ENCODE measurements around the gene SH2D4B. TPM values are rescaled to one million over a fixed set of nuclear protein-coding genes. Genes with fewer than 3 reads are reported as not detected.
"Not testable (repeated sequence)": the region's sequence is repeated elsewhere in the genome, so short reads cannot be mapped to it uniquely, and the experiment has no call there.

The SH2D4B gene
- total RNA-seq, 1 experiment from 2014 or later, result 0.07 TPM

GRCh38 chr10:80526742-80527141 is 11.0 kb upstream of the SH2D4B start:
- H3K9ac ChIP-seq (ENCODE audit: low read length), result no peak overlapping the region
- H3K27ac ChIP-seq (ENCODE audit: low read length), result no peak overlapping the region
- H3K4me2 ChIP-seq (ENCODE audit: low read depth, low read length, poor library complexity, severe bottlenecking), result no peak overlapping the region
- no peaks in the 10 kb centered on the region for H4K20me1 ChIP-seq (ENCODE audit: insufficient read depth, low read depth, low read length)
- H3K9me2 ChIP-seq (replicated peaks; ENCODE audit: insufficient read depth, low read length), result no peaks in the 10 kb centered on the region
- no peaks in the 10 kb centered on the region for H3K9me3 ChIP-seq (ENCODE audit: low read length)
- H3K79me2 ChIP-seq (ENCODE audit: low read length), result no peaks in the 10 kb centered on the region
- H3K4me3 ChIP-seq (ENCODE audit: low read length), result no peak overlapping the region
- no peaks in the 10 kb centered on the region for H3K4me1 ChIP-seq (ENCODE audit: low read length)
- no peaks in the 10 kb centered on the region for H3K27me3 ChIP-seq (ENCODE audit: low read length)
- no peak for DNase-seq
- H3K36me3 ChIP-seq (ENCODE audit: insufficient read depth, low read length), result no peaks in the 10 kb centered on the region
- no peak overlapping the region for H2AFZ ChIP-seq (ENCODE audit: low read length)

DNA sequence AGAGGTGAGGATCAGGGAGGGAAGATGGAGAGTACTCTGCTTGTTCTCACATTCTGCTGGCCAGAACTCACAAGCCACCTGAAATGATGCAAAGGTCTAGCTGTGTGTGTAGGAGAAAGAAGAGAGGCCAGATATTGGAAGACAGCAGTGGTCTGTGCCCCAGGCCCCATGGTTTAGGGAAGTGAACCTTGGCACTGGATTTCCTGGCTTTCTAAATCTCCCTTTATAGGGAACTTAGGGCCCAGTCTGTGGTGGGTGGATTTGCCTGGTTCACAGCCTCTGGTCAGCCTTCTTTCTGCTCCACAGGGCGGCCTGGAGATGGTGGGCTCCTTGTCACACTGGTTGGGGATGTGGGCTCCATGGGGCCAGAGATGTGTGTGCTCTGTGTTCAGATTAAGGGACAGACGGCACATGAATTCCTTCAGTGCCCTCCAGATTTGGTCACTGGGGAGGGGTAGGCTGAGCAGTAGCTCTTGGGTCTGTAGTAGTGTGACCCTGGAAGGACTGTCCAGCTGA is 9.5 kb upstream of the SH2D4B start:
- Histone ChIP-seq H2AFZ (ENCODE audit: low read length) (no peak overlapping the region), H3K9me3 (ENCODE audit: low read length) (no peaks in the 10 kb centered on the region), H3K4me1 (ENCODE audit: low read length) (no peaks in the 10 kb centered on the region), H3K9ac (ENCODE audit: low read length) (no peak overlapping the region), H3K36me3 (ENCODE audit: insufficient read depth, low read length) (no peaks in the 10 kb centered on the region), H3K4me2 (ENCODE audit: low read depth, low read length, poor library complexity, severe bottlenecking) (no peak overlapping the region), H3K4me3 (ENCODE audit: low read length) (no peak overlapping the region), H3K9me2 (replicated peaks; ENCODE audit: insufficient read depth, low read length) (no peaks in the 10 kb centered on the region), H3K27me3 (ENCODE audit: low read length) (no peaks in the 10 kb centered on the region), H3K79me2 (ENCODE audit: low read length) (no peaks in the 10 kb centered on the region), H4K20me1 (ENCODE audit: insufficient read depth, low read depth, low read length) (no peaks in the 10 kb centered on the region), H3K27ac (ENCODE audit: low read length) (no peak overlapping the region)
- DNase-seq, result no peak

DNA sequence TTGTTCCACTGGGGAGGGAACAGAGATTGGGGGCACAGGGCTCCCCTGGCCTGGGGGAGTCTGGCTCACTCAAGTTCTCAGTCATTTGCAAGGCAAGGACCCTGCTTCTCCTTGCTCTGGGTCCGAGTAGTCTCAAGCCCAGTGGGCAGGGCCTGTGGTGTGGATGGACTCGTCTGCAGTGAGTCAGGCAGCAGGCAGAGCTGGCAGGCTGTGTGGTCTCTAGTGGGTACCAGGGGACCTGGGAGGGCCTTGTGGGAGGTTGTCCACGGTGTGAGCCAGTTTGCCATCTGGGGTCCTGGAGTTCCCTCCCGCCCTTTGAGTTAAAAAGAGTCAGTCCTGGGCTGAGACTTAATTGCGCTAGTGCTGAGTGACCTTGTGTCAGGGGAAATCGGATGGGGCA is 8.8 kb upstream of the SH2D4B start:
- Histone ChIP-seq H3K9ac (ENCODE audit: low read length) (no peak overlapping the region), H3K9me3 (ENCODE audit: low read length) (no peaks in the 10 kb centered on the region), H3K4me3 (ENCODE audit: low read length) (no peak overlapping the region), H4K20me1 (ENCODE audit: insufficient read depth, low read depth, low read length) (no peaks in the 10 kb centered on the region), H2AFZ (ENCODE audit: low read length) (no peak overlapping the region), H3K4me1 (ENCODE audit: low read length) (no peaks in the 10 kb centered on the region), H3K9me2 (replicated peaks; ENCODE audit: insufficient read depth, low read length) (no peaks in the 10 kb centered on the region), H3K27ac (ENCODE audit: low read length) (no peak overlapping the region), H3K79me2 (ENCODE audit: low read length) (no peaks in the 10 kb centered on the region), H3K27me3 (ENCODE audit: low read length) (no peaks in the 10 kb centered on the region), H3K4me2 (ENCODE audit: low read depth, low read length, poor library complexity, severe bottlenecking) (no peak overlapping the region), H3K36me3 (ENCODE audit: insufficient read depth, low read length) (no peaks in the 10 kb centered on the region)
- DNase-seq, result no peak

DNA sequence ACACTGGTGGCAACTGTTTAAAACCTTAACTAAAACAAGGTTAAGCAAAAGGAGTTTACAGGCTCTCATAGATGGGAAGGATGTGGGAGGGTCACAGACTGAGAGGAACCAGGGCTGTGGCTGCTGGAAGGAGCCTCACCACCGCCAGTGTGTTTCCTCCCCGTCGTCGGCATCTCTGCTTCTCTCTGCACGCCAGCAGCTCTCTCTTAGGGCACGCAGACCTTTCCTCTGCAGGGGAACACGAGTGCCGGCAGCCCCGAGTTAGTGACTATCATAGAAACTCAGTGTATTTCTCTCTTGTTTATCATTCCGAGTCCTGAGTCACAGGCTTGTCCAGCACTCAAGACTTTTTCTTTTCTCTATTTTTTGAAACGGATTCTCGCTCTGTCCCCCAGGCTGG is 8.1 kb upstream of the SH2D4B start:
- no peak overlapping the region for H3K4me3 ChIP-seq (ENCODE audit: low read length)
- no peak overlapping the region for H3K27ac ChIP-seq (ENCODE audit: low read length)
- no peak overlapping the region for H3K4me2 ChIP-seq (ENCODE audit: low read depth, low read length, poor library complexity, severe bottlenecking)
- no peaks in the 10 kb centered on the region for H3K36me3 ChIP-seq (ENCODE audit: insufficient read depth, low read length)
- no peak overlapping the region for H3K9ac ChIP-seq (ENCODE audit: low read length)
- no peak overlapping the region for H2AFZ ChIP-seq (ENCODE audit: low read length)
- H3K9me3 ChIP-seq (ENCODE audit: low read length), result no peaks in the 10 kb centered on the region
- no peak for DNase-seq
- H4K20me1 ChIP-seq (ENCODE audit: insufficient read depth, low read depth, low read length), result no peaks in the 10 kb centered on the region
- H3K9me2 ChIP-seq (replicated peaks; ENCODE audit: insufficient read depth, low read length), result no peaks in the 10 kb centered on the region
- no peaks in the 10 kb centered on the region for H3K4me1 ChIP-seq (ENCODE audit: low read length)
- no peaks in the 10 kb centered on the region for H3K79me2 ChIP-seq (ENCODE audit: low read length)
- H3K27me3 ChIP-seq (ENCODE audit: low read length), result no peaks in the 10 kb centered on the region

- Histone ChIP-seq H3K9ac (ENCODE audit: low read length) (no peak overlapping the region), H3K4me2 (ENCODE audit: low read depth, low read length, poor library complexity, severe bottlenecking) (no peak overlapping the region), H3K79me2 (ENCODE audit: low read length) (no peaks in the 10 kb centered on the region), H2AFZ (ENCODE audit: low read length) (no peak overlapping the region), H3K36me3 (ENCODE audit: insufficient read depth, low read length) (no peaks in the 10 kb centered on the region), H3K27ac (ENCODE audit: low read length) (no peak overlapping the region), H3K4me1 (ENCODE audit: low read length) (no peaks in the 10 kb centered on the region), H3K9me3 (ENCODE audit: low read length) (no peaks in the 10 kb centered on the region), H3K9me2 (replicated peaks; ENCODE audit: insufficient read depth, low read length) (no peaks in the 10 kb centered on the region), H4K20me1 (ENCODE audit: insufficient read depth, low read depth, low read length) (no peaks in the 10 kb centered on the region), H3K27me3 (ENCODE audit: low read length) (no peaks in the 10 kb centered on the region), H3K4me3 (ENCODE audit: low read length) (no peak overlapping the region)
- peak; percentile 51 for DNase-seq
Measured at GRCh38 chr10:80530251-80530650, 7.5 kb upstream of the SH2D4B start.

DNA sequence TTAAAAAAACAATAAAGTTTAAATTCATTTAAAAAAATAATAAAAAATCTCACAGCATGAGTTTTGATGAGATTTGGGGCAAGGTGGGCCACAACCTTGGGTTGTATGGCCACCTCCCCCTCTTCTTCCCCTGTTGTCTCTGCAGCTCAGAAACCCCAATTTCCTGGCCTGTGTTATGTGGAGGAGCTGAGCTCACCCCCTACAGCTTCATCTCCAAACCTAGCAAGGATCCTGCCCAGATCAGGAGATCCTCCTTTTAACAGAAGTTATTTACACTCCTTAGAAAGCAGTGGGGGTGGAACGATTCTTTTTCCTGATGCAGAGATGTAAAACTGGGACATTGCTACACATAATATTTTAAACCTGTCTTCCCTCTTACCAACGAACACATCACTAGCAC is 6.9 kb upstream of the SH2D4B start:
- H2AFZ ChIP-seq (ENCODE audit: low read length), result no peak overlapping the region
- no peaks in the 10 kb centered on the region for H3K79me2 ChIP-seq (ENCODE audit: low read length)
- H3K9me2 ChIP-seq (replicated peaks; ENCODE audit: insufficient read depth, low read length), result no peaks in the 10 kb centered on the region
- no peaks in the 10 kb centered on the region for H3K9me3 ChIP-seq (ENCODE audit: low read length)
- no peak for DNase-seq
- H3K4me3 ChIP-seq (ENCODE audit: low read length), result no peak overlapping the region
- no peaks in the 10 kb centered on the region for H3K36me3 ChIP-seq (ENCODE audit: insufficient read depth, low read length)
- peaks cover 4% of the 10 kb centered on the region for H3K4me1 ChIP-seq (ENCODE audit: low read length)
- no peak overlapping the region for H3K4me2 ChIP-seq (ENCODE audit: low read depth, low read length, poor library complexity, severe bottlenecking)
- H3K27me3 ChIP-seq (ENCODE audit: low read length), result no peaks in the 10 kb centered on the region
- H3K27ac ChIP-seq (ENCODE audit: low read length), result no peak overlapping the region
- H3K9ac ChIP-seq (ENCODE audit: low read length), result no peak overlapping the region
- no peaks in the 10 kb centered on the region for H4K20me1 ChIP-seq (ENCODE audit: insufficient read depth, low read depth, low read length)

DNA sequence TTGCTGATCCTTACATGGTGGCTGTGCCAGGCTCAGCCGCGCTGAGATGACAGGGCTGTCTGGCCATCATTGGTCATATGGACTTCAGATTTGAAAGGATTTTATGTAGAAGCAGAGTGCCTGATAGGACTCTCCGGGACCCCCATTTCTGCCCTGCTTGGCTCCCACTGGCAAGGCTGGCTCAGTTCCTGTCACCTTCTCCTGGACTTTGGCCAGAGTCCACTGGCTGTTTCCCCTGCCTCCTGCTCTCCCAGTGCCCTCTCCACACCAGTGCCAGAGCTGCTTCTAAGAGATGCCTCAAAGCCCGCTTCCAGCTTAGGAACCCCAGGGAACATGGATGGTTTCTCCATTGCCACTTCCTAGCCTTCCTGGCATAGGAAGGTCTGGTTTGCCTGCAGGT is 5.1 kb upstream of the SH2D4B start:
- no peak overlapping the region for H3K27ac ChIP-seq (ENCODE audit: low read length)
- H3K79me2 ChIP-seq (ENCODE audit: low read length), result no peaks in the 10 kb centered on the region
- no peaks in the 10 kb centered on the region for H3K27me3 ChIP-seq (ENCODE audit: low read length)
- H3K4me2 ChIP-seq (ENCODE audit: low read depth, low read length, poor library complexity, severe bottlenecking), result no peak overlapping the region
- H3K4me3 ChIP-seq (ENCODE audit: low read length), result no peak overlapping the region
- no peak overlapping the region for H2AFZ ChIP-seq (ENCODE audit: low read length)
- no peaks in the 10 kb centered on the region for H3K9me2 ChIP-seq (replicated peaks; ENCODE audit: insufficient read depth, low read length)
- peaks cover 18% of the 10 kb centered on the region for H3K4me1 ChIP-seq (ENCODE audit: low read length)
- H3K9me3 ChIP-seq (ENCODE audit: low read length), result no peaks in the 10 kb centered on the region
- H3K36me3 ChIP-seq (ENCODE audit: insufficient read depth, low read length), result no peaks in the 10 kb centered on the region
- H3K9ac ChIP-seq (ENCODE audit: low read length), result no peak overlapping the region
- H4K20me1 ChIP-seq (ENCODE audit: insufficient read depth, low read depth, low read length), result no peaks in the 10 kb centered on the region
- no peak for DNase-seq

- not testable (repeated sequence) for H3K27ac ChIP-seq (ENCODE audit: low read length); H3K9me3 ChIP-seq (ENCODE audit: low read length); DNase-seq; H3K9ac ChIP-seq (ENCODE audit: low read length); H4K20me1 ChIP-seq (ENCODE audit: insufficient read depth, low read depth, low read length); H3K79me2 ChIP-seq (ENCODE audit: low read length); H2AFZ ChIP-seq (ENCODE audit: low read length); H3K4me2 ChIP-seq (ENCODE audit: low read depth, low read length, poor library complexity, severe bottlenecking); H3K36me3 ChIP-seq (ENCODE audit: insufficient read depth, low read length); H3K4me3 ChIP-seq (ENCODE audit: low read length); H3K27me3 ChIP-seq (ENCODE audit: low read length); H3K9me2 ChIP-seq (replicated peaks; ENCODE audit: insufficient read depth, low read length)
- H3K4me1 ChIP-seq (ENCODE audit: low read length), result peaks cover 18% of the 10 kb centered on the region
Measured at GRCh38 chr10:80534059-80534458, 3.6 kb upstream of the SH2D4B start.

GRCh38 chr10:80534646-80535045 is 3.1 kb upstream of the SH2D4B start:
- H3K27ac ChIP-seq (ENCODE audit: low read length); H3K9ac ChIP-seq (ENCODE audit: low read length); H2AFZ ChIP-seq (ENCODE audit: low read length); H3K27me3 ChIP-seq (ENCODE audit: low read length); DNase-seq; H3K9me3 ChIP-seq (ENCODE audit: low read length); H3K79me2 ChIP-seq (ENCODE audit: low read length); H3K4me3 ChIP-seq (ENCODE audit: low read length); H3K36me3 ChIP-seq (ENCODE audit: insufficient read depth, low read length); H4K20me1 ChIP-seq (ENCODE audit: insufficient read depth, low read depth, low read length); H3K4me2 ChIP-seq (ENCODE audit: low read depth, low read length, poor library complexity, severe bottlenecking); H3K9me2 ChIP-seq (replicated peaks; ENCODE audit: insufficient read depth, low read length): not testable (repeated sequence)
- H3K4me1 ChIP-seq (ENCODE audit: low read length), result peaks cover 18% of the 10 kb centered on the region
